HUDEP-2 (cell line): Measurements from ENCODE around the gene DOCK2.
"Not testable (repeated sequence)": the region's sequence is repeated elsewhere in the genome, so short reads cannot be mapped to it uniquely, and the experiment has no call there.

Source experiments
- DNase-seq, 76 experiments: peaks; one replicate each; lab custom pipeline; 2025; ENCODE audit not compliant: unreplicated experiment in 76 of 76; lab: John Stamatoyannopoulos, UW

The DOCK2 gene

GRCh38 chr5:169748174-169748573 is 111.1 kb downstream of the DOCK2 start:
- DNase-seq: no peak

GRCh38 chr5:169749295-169749694 is 112.2 kb downstream of the DOCK2 start:
- no peak for DNase-seq

GRCh38 chr5:169751490-169751889 is 114.4 kb downstream of the DOCK2 start:
- DNase-seq: no peak

GRCh38 chr5:169752566-169752965 is 115.5 kb downstream of the DOCK2 start:
- not testable (repeated sequence) for DNase-seq

- DNase-seq: no peak
These were observed 116.7 kb downstream of the DOCK2 start for GRCh38 chr5:169753795-169754194.

GRCh38 chr5:169754737-169755136 is 117.7 kb downstream of the DOCK2 start:
- DNase-seq: no peak

GRCh38 chr5:169756071-169756765 is 119.1 kb downstream of the DOCK2 start:
- DNase-seq: no peak

GRCh38 chr5:169757016-169757415 is 119.9 kb downstream of the DOCK2 start:
- no peak for DNase-seq

GRCh38 chr5:169758886-169759285 is 121.8 kb downstream of the DOCK2 start:
- DNase-seq: no peak

- no peak for DNase-seq
These were observed 123.2 kb downstream of the DOCK2 start for GRCh38 chr5:169760229-169760628.

- no peak for DNase-seq
These were observed 125.4 kb downstream of the DOCK2 start for GRCh38 chr5:169762338-169763095.

GRCh38 chr5:169763376-169764017 is 126.4 kb downstream of the DOCK2 start:
- no peak for DNase-seq

GRCh38 chr5:169764018-169764378 is 126.9 kb downstream of the DOCK2 start:
- DNase-seq: no peak

GRCh38 chr5:169765176-169765996 is 128.3 kb downstream of the DOCK2 start:
- peak in 4 of 76 experiments; percentile 6 to 20 (median 10) for DNase-seq

- not testable (repeated sequence) for DNase-seq
These were observed 129.9 kb downstream of the DOCK2 start for GRCh38 chr5:169766943-169767342.

GRCh38 chr5:169767938-169768337 is 130.9 kb downstream of the DOCK2 start:
- peak in 74 of 76 experiments; percentile 12 to 97 (median 79) for DNase-seq

- DNase-seq: no peak
These were observed 131.3 kb downstream of the DOCK2 start for GRCh38 chr5:169768416-169768815.

- no peak for DNase-seq
These were observed 133.0 kb downstream of the DOCK2 start for GRCh38 chr5:169770109-169770508.

GRCh38 chr5:169772256-169772655 is 135.2 kb downstream of the DOCK2 start:
- no peak for DNase-seq

GRCh38 chr5:169772688-169773087 is 135.6 kb downstream of the DOCK2 start:
- DNase-seq: no peak

GRCh38 chr5:169777159-169777558 is 140.1 kb downstream of the DOCK2 start:
- DNase-seq: no peak
